ENCODE results near the gene ISG15. TPM values are rescaled to one million over a fixed set of nuclear protein-coding genes. Genes with fewer than 3 reads are reported as not detected.
A peak's percentile ranks its signal among the peaks of the same experiment; 100 is the strongest.

Gene ISG15
- total and polyA plus RNA-seq, 2 of the 13 experiments (the other 11 are each of a cell fraction or from before 2014, with no cell fraction given) = 42.1 to 54.9 TPM

DNA sequence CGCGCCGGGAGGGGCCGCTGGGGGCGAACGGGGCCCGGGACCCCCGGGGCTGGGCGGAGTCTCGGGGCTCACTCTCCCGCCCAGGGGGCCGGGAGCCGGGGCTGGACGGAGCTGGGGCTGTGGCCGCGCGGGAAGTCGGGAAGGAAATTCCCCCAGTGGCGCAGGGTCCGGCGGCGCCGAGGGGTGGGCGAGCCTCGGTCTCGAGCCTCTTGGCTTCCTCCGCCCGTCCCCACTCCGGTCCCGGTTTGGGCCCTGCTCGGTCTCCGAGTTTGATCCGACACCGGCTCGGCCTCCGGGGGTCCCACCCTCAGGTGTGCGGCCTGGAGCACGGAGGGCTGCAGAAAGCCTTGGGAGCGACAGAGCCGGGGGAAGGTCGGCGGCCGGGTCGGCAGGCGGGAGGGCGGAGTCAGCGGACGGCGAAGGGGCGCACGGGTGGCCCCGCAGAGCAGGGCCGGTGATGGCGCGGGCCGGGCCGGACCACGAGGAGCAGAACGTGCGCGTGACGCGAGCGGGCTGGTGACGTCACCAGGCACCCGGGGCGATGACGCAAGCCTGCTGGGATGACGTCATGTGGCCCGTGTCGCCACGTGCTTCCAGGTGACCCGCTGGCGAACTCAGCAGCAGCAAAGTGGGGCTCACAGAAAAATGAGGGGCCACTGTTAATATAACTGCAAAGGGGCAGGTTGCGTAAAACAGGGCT is 12.8 kb upstream of the ISG15 start (continued):
- TF ChIP-seq ZNF484 (CRISPR knock-in tag; IDR thresholded peaks at IDR 0.05; ENCODE audit: borderline replicate concordance, low read depth) (no peak), HDAC1 (CRISPR knock-in tag; IDR thresholded peaks at IDR 0.05) (peak; percentile 91), ZNF607 (CRISPR knock-in tag; IDR thresholded peaks at IDR 0.05; ENCODE audit: borderline replicate concordance) (peak; percentile 75), HMG20B (CRISPR knock-in tag; conservative IDR thresholded peaks at IDR 0.05) (no peak), ZNF572 (CRISPR knock-in tag; IDR thresholded peaks at IDR 0.05) (no peak), ELF4 (CRISPR knock-in tag; IDR thresholded peaks at IDR 0.05; ENCODE audit: borderline replicate concordance) (no peak), MTF1 (CRISPR knock-in tag; IDR thresholded peaks at IDR 0.05) (no peak), ZNF136 (CRISPR knock-in tag; IDR thresholded peaks at IDR 0.05; ENCODE audit: low read depth) (no peak), MAFK (conservative IDR thresholded peaks at IDR 0.05 in 1 of 2, IDR thresholded peaks at IDR 0.05 in 1 of 2; ENCODE audit: low read length in 2 of 2) (no peak), PPARG (CRISPR knock-in tag; conservative IDR thresholded peaks at IDR 0.05) (peak; percentile 35; the same call in 1 of the 2 replicates), PITX1 (CRISPR knock-in tag; IDR thresholded peaks at IDR 0.05) (no peak; the same call in 1 of the 2 replicates), ZC3H4 (CRISPR knock-in tag; IDR thresholded peaks at IDR 0.05; ENCODE audit: borderline replicate concordance) (no peak), ZNF777 (CRISPR knock-in tag; IDR thresholded peaks at IDR 0.05) (peak; percentile 79; the same call in 1 of the 2 replicates), EEA1 (CRISPR knock-in tag; IDR thresholded peaks at IDR 0.05; ENCODE audit: borderline replicate concordance) (peak; percentile 87), ZBTB38 (CRISPR knock-in tag; IDR thresholded peaks at IDR 0.05) (no peak)
- TF ChIP-seq, protein P1, sequence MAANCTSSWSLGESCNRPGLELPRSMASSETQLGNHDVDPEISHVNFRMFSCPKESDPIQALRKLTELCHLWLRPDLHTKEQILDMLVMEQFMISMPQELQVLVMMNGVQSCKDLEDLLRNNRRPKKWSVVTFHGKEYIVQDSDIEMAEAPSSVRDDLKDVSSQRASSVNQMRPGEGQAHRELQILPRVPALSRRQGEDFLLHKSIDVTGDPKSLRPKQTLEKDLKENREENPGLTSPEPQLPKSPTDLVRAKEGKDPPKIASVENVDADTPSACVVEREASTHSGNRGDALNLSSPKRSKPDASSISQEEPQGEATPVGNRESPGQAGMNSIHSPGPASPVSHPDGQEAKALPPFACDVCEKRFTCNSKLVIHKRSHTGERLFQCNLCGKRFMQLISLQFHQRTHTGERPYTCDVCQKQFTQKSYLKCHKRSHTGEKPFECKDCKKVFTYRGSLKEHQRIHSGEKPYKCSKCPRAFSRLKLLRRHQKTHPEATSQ (CRISPR knock-in tag; IDR thresholded peaks at IDR 0.05; ENCODE audit: borderline replicate concordance) = no peak; the same call in none of the 2 replicates
- TF ChIP-seq, protein P2, sequence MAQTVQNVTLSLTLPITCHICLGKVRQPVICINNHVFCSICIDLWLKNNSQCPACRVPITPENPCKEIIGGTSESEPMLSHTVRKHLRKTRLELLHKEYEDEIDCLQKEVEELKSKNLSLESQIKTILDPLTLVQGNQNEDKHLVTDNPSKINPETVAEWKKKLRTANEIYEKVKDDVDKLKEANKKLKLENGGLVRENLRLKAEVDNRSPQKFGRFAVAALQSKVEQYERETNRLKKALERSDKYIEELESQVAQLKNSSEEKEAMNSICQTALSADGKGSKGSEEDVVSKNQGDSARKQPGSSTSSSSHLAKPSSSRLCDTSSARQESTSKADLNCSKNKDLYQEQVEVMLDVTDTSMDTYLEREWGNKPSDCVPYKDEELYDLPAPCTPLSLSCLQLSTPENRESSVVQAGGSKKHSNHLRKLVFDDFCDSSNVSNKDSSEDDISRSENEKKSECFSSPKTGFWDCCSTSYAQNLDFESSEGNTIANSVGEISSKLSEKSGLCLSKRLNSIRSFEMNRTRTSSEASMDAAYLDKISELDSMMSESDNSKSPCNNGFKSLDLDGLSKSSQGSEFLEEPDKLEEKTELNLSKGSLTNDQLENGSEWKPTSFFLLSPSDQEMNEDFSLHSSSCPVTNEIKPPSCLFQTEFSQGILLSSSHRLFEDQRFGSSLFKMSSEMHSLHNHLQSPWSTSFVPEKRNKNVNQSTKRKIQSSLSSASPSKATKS (CRISPR knock-in tag; IDR thresholded peaks at IDR 0.05) = no peak
- TF ChIP-seq, protein P3, sequence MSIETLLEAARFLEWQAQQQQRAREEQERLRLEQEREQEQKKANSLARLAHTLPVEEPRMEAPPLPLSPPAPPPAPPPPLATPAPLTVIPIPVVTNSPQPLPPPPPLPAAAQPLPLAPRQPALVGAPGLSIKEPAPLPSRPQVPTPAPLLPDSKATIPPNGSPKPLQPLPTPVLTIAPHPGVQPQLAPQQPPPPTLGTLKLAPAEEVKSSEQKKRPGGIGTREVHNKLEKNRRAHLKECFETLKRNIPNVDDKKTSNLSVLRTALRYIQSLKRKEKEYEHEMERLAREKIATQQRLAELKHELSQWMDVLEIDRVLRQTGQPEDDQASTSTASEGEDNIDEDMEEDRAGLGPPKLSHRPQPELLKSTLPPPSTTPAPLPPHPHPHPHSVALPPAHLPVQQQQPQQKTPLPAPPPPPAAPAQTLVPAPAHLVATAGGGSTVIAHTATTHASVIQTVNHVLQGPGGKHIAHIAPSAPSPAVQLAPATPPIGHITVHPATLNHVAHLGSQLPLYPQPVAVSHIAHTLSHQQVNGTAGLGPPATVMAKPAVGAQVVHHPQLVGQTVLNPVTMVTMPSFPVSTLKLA (IDR thresholded peaks at IDR 0.05) = peak; percentile 86
- TF ChIP-seq, protein P4, sequence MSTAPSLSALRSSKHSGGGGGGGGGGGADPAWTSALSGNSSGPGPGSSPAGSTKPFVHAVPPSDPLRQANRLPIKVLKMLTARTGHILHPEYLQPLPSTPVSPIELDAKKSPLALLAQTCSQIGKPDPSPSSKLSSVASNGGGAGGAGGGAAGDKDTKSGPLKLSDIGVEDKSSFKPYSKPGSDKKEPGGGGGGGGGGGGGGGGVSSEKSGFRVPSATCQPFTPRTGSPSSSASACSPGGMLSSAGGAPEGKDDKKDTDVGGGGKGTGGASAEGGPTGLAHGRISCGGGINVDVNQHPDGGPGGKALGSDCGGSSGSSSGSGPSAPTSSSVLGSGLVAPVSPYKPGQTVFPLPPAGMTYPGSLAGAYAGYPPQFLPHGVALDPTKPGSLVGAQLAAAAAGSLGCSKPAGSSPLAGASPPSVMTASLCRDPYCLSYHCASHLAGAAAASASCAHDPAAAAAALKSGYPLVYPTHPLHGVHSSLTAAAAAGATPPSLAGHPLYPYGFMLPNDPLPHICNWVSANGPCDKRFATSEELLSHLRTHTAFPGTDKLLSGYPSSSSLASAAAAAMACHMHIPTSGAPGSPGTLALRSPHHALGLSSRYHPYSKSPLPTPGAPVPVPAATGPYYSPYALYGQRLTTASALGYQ (CRISPR knock-in tag; IDR thresholded peaks at IDR 0.05) = peak; percentile 54; the same call in 1 of the 2 replicates
- TF ChIP-seq, protein P5, sequence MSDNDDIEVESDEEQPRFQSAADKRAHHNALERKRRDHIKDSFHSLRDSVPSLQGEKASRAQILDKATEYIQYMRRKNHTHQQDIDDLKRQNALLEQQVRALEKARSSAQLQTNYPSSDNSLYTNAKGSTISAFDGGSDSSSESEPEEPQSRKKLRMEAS (IDR thresholded peaks at IDR 0.05) = no peak

Measured in HepG2 (cell line).